Lung (tissue), 12 donors: Measurements from ENCODE around the gene MAP2K5. TPM values are rescaled to one million over a fixed set of nuclear protein-coding genes. Genes with fewer than 3 reads are reported as not detected.

Experiments
- ATAC-seq: fragments of 200-7000 bp; cut with Tn5 transposase; one replicate; pipeline ENCODE4 v1.9.1; 2020; ENCODE audit warnings: moderate number of reproducible peaks; ENCODE audit not compliant: insufficient read depth, low FRiP score
- DNase-seq, 3 donors: peaks; one replicate each; pipeline ENCODE4 v3.0.0-alpha.2; 2013 to 2017
- H3K27ac ChIP-seq, 2 donors: one replicate each; pipeline ENCODE4 v1.5.1; 2013; ENCODE audit warnings: mild to moderate bottlenecking in 2 of 2, moderate library complexity in 2 of 2, control low read depth in 1 of 2, inconsistent platforms in 1 of 2, low read depth in 1 of 2, low read length in 1 of 2
- H3K27me3 ChIP-seq, 3 donors: one replicate each; pipeline ENCODE4 v1.5.1; 2013; ENCODE audit warnings: low read length in 2 of 3; ENCODE audit not compliant: control insufficient read depth in 3 of 3, insufficient read depth in 3 of 3
- H3K36me3 ChIP-seq, 4 donors: one replicate each; pipeline ENCODE4 v1.5.1; 2013; ENCODE audit warnings: low read length in 4 of 4, mild to moderate bottlenecking in 1 of 4, moderate library complexity in 1 of 4; ENCODE audit not compliant: control insufficient read depth in 4 of 4, insufficient read depth in 4 of 4
- H3K4me1 ChIP-seq, 5 donors: one replicate each; pipeline ENCODE4 v1.5.1; 2013; ENCODE audit warnings: low read length in 5 of 5, mild to moderate bottlenecking in 2 of 5, moderate library complexity in 1 of 5; ENCODE audit not compliant: control insufficient read depth in 5 of 5, insufficient read depth in 5 of 5
- H3K4me3 ChIP-seq: one replicate; pipeline ENCODE4 v1.5.1; 2013; ENCODE audit warnings: mild to moderate bottlenecking, control low read depth, moderate library complexity
- H3K9ac ChIP-seq, 2 donors: one replicate each; pipeline ENCODE4 v1.5.1; 2013; ENCODE audit warnings: low read length in 2 of 2, control low read depth in 1 of 2; ENCODE audit not compliant: insufficient read depth in 1 of 2
- H3K9me3 ChIP-seq, 4 donors: one replicate each; pipeline ENCODE4 v1.5.1; 2013; ENCODE audit warnings: low read length in 3 of 4, mild to moderate bottlenecking in 1 of 4, moderate library complexity in 1 of 4; ENCODE audit not compliant: control insufficient read depth in 4 of 4, insufficient read depth in 3 of 4
- CTCF ChIP-seq: IDR thresholded peaks from 2 replicates; pipeline ENCODE4 v1.5.1; 2012; ENCODE audit warnings: mild to moderate bottlenecking; ENCODE audit errors: control extremely low read depth, extremely low read depth
- WGBS, 2 donors: extraction: QIAGEN DNeasy Blood & Tissue Kit; methylation state at CpG; one replicate each; pipeline ENCODE4 v1.1.7; 2013; 5-methylcytosine and 5-hydroxymethylcytosine counted together
- polyA plus RNA-seq, 2 donors: library from polyadenylated mRNA; stranded (reverse); fragments of 200-250 nt; gene quantifications; one replicate each; pipeline ENCODE4 v1.2.1, GENCODE V29; 2013
- total RNA-seq, 2 donors: library from RNA; depleted of rRNA in 1 of 2; stranded (reverse); fragments of >200 nt in 1 of 2; gene quantifications; one replicate each; pipeline ENCODE4 v1.2.1, GENCODE V29; 2014 to 2021
- donor health status: control.
- donor health status: control.
- donor health status: Bipolar disorder and iron deficiency.
- donor health status: healthy.
- donor health status: DM: yes; HTN: yes; CAD: no.

MAP2K5 gene
- total and polyA plus RNA-seq, 4 donors = 6.3 to 19.1 (median 12.4) TPM

DNA sequence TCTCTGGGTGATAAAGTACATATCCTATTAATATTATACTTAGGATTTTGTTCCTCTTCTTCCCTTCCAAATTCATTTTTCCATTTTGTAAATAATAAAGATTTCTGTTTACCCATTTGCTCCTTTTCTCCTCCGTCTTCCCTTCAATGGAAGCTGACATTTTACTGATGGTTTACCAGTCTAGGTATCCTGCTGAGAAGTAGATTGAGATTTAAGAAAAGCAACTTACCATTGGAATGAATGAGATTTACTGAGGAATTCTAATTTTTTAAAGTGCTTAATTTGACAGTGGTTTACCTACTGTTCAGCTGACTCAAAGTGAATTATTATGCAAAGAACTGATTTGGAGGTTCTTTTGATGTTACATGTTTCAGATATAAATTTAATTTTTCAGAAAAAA is 19.2 kb upstream of the MAP2K5 start:
- Histone ChIP-seq H3K4me3 (no peak overlapping the region), H3K27ac (no peak overlapping the region), H3K9me3 (no peaks in the 10 kb centered on the region), H3K9ac (no peak overlapping the region), H3K36me3 (peaks cover 0 to 2% (median 0%) of the 10 kb centered on the region in 4 donors), H3K27me3 (no peaks in the 10 kb centered on the region), H3K4me1 (peaks cover 0 to 15% (median 5%) of the 10 kb centered on the region in 5 donors)
- TF ChIP-seq CTCF = no peak
- WGBS, 2 donors = 80 to 84% methylated on average over 1 of the region's 1 CpG
- DNase-seq = no peak
- ATAC-seq = no peak

DNA sequence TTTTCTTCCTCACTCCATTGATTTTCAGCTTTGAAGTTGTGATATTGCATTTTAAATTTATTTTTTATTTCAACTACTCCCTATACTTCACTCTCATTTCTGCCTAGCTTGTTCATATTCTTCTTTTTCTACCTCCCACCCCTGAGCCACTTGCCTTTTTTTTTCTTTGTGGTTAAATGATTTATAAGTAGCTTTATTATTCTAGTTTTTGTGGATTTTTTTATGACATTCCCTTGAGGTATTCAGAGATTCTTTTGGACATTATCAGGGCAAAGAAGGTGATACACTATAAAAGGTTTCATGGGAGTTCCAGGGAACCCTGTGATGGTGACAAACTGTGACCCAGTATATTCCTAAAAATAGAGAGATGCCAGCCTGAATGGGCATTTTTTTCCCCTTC is 18.3 kb upstream of the MAP2K5 start:
- no peak for TF ChIP-seq CTCF
- H3K4me3 ChIP-seq = no peak overlapping the region
- H3K27me3 ChIP-seq = no peaks in the 10 kb centered on the region
- no peak overlapping the region for H3K27ac ChIP-seq
- H3K36me3 ChIP-seq = peaks cover 0 to 2% (median 0%) of the 10 kb centered on the region in 4 donors
- peaks cover 0 to 15% (median 5%) of the 10 kb centered on the region in 5 donors for H3K4me1 ChIP-seq
- DNase-seq = no peak
- no peak overlapping the region for H3K9ac ChIP-seq
- no peak for ATAC-seq
- H3K9me3 ChIP-seq = no peaks in the 10 kb centered on the region

GRCh38 chr15:67528513-67528912 is 14.0 kb upstream of the MAP2K5 start:
- DNase-seq (no peak), ATAC-seq (no peak)
- Histone ChIP-seq H3K36me3 (peaks cover 0 to 2% (median 0%) of the 10 kb centered on the region in 4 donors), H3K4me3 (no peak overlapping the region), H3K9ac (no peak overlapping the region), H3K9me3 (no peaks in the 10 kb centered on the region), H3K27me3 (no peaks in the 10 kb centered on the region), H3K4me1 (peaks cover 0 to 5% (median 0%) of the 10 kb centered on the region in 5 donors), H3K27ac (no peak overlapping the region)
- no peak for TF ChIP-seq CTCF
- WGBS, 2 donors = 98 to 99% methylated on average over 3 of the region's 3 CpGs

DNA sequence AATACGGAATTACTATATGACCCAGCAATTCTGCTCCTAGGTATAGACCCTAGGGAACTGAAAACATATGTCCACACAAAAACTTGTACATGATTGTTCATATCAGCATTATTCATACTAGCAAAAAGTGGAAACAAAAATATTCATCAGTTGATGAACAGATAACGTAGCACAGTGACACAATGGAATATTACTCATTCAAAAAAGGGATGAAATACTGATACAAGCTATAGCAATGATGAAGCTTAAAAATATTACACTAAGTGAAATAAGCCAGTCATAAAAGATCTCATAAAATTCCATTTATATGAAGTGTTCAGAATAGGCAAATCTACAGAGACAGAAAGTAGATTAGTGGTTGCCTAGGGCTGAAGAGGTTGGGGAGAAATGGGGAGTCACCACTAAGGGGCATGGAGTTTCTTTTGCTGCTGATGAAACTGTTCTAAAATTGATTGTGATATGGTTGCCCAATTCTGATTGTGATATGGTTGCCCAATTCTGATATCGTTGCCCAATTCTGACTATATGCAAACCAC is 11.1 kb upstream of the MAP2K5 start:
- Histone ChIP-seq H3K27ac (no peak overlapping the region), H3K9ac (no peak overlapping the region), H3K27me3 (no peaks in the 10 kb centered on the region), H3K4me1 (peaks cover 0 to 2% (median 0%) of the 10 kb centered on the region in 5 donors), H3K4me3 (no peak overlapping the region), H3K36me3 (no peaks in the 10 kb centered on the region), H3K9me3 (no peaks in the 10 kb centered on the region)
- 57 to 76% methylated on average over 3 of the region's 3 CpGs for WGBS, 2 donors
- ATAC-seq = no peak
- no peak for TF ChIP-seq CTCF
- DNase-seq = no peak
